Globus pallidus (tissue), 1 donor: ENCODE measurements around the gene OR14K1.
"Not testable (repeated sequence)": the region's sequence is repeated elsewhere in the genome, so short reads cannot be mapped to it uniquely, and the experiment has no call there.

ENCODE experiments used
- DNase-seq: peaks from one replicate; pipeline ENCODE4 v3.0.0-alpha.2; 2015; ENCODE audit warnings: low spot score

The OR14K1 gene

GRCh38 chr1:247738315-247738714 is at the start of gene OR14K1:
Gene OR14K1, plus strand, starts transcription at chr1:247738615. Its CDS starts 0 bp downstream, at chr1:247738615.
- DNase-seq = no peak

- no peak for DNase-seq
Measured at GRCh38 chr1:247701338-247701737, 37.1 kb upstream of the OR14K1 start.

- DNase-seq = not testable (repeated sequence)
Measured at GRCh38 chr1:247710681-247711080, 27.7 kb upstream of the OR14K1 start.

- no peak for DNase-seq
Measured at GRCh38 chr1:247713753-247714152, 24.7 kb upstream of the OR14K1 start.

- DNase-seq = no peak
Measured at GRCh38 chr1:247716546-247716945, 21.9 kb upstream of the OR14K1 start, which contains the start of gene OR6F1. Gene OR6F1, minus strand, starts transcription at chr1:247716646. Its CDS starts 3,891 bp downstream, at chr1:247712755.

- no peak for DNase-seq
Measured at GRCh38 chr1:247721222-247721621, 17.2 kb upstream of the OR14K1 start.

- no peak for DNase-seq
Measured at GRCh38 chr1:247740721-247741120, 2.3 kb downstream of the OR14K1 start.

GRCh38 chr1:247741756-247742155 is 3.3 kb downstream of the OR14K1 start:
- DNase-seq = no peak

GRCh38 chr1:247742215-247742760 is 3.9 kb downstream of the OR14K1 start:
- DNase-seq = not testable (repeated sequence)

GRCh38 chr1:247746391-247746935 is 8.0 kb downstream of the OR14K1 start:
- no peak for DNase-seq

- DNase-seq = no peak
Measured at GRCh38 chr1:247747616-247748015, 9.2 kb downstream of the OR14K1 start.

GRCh38 chr1:247748041-247748440 is 9.6 kb downstream of the OR14K1 start, which contains the start of gene OR14A2:
Gene OR14A2, minus strand, starts transcription at chr1:247748141.
- no peak for DNase-seq

- no peak for DNase-seq
Measured at GRCh38 chr1:247749870-247750269, 11.5 kb downstream of the OR14K1 start.

- not testable (repeated sequence) for DNase-seq
Measured at GRCh38 chr1:247754311-247754710, 15.9 kb downstream of the OR14K1 start.

- DNase-seq = no peak
Measured at GRCh38 chr1:247760456-247760855, 22.0 kb downstream of the OR14K1 start, which contains the start of gene OR1C1. Gene OR1C1, minus strand, starts transcription at chr1:247760556. Its CDS starts 2,150 bp downstream, at chr1:247758406.

GRCh38 chr1:247769603-247770002 is 31.2 kb downstream of the OR14K1 start:
- no peak for DNase-seq
